Fibroblast of gingiva (primary cell): ENCODE results near the gene KLHL25.

Experiments
- DNase-seq: peaks from one replicate; pipeline ENCODE4 v3.0.0-alpha.2; 2011; ENCODE audit warnings: low read depth

The KLHL25 gene

GRCh38 chr15:85759376-85759775, 35.3 kb downstream of the KLHL25 start:
- no peak for DNase-seq

GRCh38 chr15:85758655-85758978, 36.1 kb downstream of the KLHL25 start:
- no peak for DNase-seq

- no peak for DNase-seq
These were observed 36.6 kb downstream of the KLHL25 start for GRCh38 chr15:85757939-85758654.

- DNase-seq, result no peak
These were observed 37.4 kb downstream of the KLHL25 start for GRCh38 chr15:85757073-85757938.

- no peak for DNase-seq
These were observed 38.2 kb downstream of the KLHL25 start for GRCh38 chr15:85756411-85757072.

- DNase-seq, result no peak
These were observed 38.8 kb downstream of the KLHL25 start for GRCh38 chr15:85755942-85756341.

- DNase-seq, result no peak
These were observed 39.3 kb downstream of the KLHL25 start for GRCh38 chr15:85755471-85755870.

- DNase-seq, result peak; percentile 42
These were observed 39.7 kb downstream of the KLHL25 start for GRCh38 chr15:85754989-85755388.

- DNase-seq, result no peak
These were observed 40.8 kb downstream of the KLHL25 start for GRCh38 chr15:85753791-85754452.

- no peak for DNase-seq
These were observed 41.5 kb downstream of the KLHL25 start for GRCh38 chr15:85753261-85753660.

GRCh38 chr15:85752491-85752961, 42.2 kb downstream of the KLHL25 start:
- DNase-seq, result no peak

- no peak for DNase-seq
These were observed 42.6 kb downstream of the KLHL25 start for GRCh38 chr15:85752124-85752475.

GRCh38 chr15:85751291-85752123, 43.2 kb downstream of the KLHL25 start:
- DNase-seq, result no peak

GRCh38 chr15:85750319-85751290, 44.1 kb downstream of the KLHL25 start:
- peak; percentile 60 for DNase-seq

GRCh38 chr15:85749261-85750151, 45.2 kb downstream of the KLHL25 start:
- peak; percentile 54 for DNase-seq

- no peak for DNase-seq
These were observed 46.0 kb downstream of the KLHL25 start for GRCh38 chr15:85748729-85749128.

- DNase-seq, result no peak
These were observed 46.5 kb downstream of the KLHL25 start for GRCh38 chr15:85748176-85748575.

- DNase-seq, result no peak
These were observed 48.1 kb downstream of the KLHL25 start for GRCh38 chr15:85746641-85747040.

- DNase-seq, result no peak
These were observed 49.1 kb downstream of the KLHL25 start for GRCh38 chr15:85745525-85746150.
